Body of pancreas (tissue), 4 donors: ENCODE measurements around the gene DNER. TPM values are rescaled to one million over a fixed set of nuclear protein-coding genes. Genes with fewer than 3 reads are reported as not detected.

Source experiments
- ATAC-seq: fragments of 150-250 bp; one replicate; pipeline ENCODE4 v1.9.1; 2016
- DNase-seq, 4 donors: peaks; one replicate each; pipeline ENCODE4 v3.0.0-alpha.2; 2019
- H3K27ac ChIP-seq, 4 donors: fragments of 200-600 bp; sonication (generic); 1 replicate in 3 of 4; 2 replicates in 1 of 4; pipeline versions ENCODE4 v1.5.1 to v1.6.1; 2016 to 2019; ENCODE audit warnings: mild to moderate bottlenecking in 1 of 4, mixed read lengths in 1 of 4, moderate library complexity in 1 of 4
- H3K27me3 ChIP-seq, 2 donors: fragments of 200-600 bp; sonication (generic); one replicate each; pipeline ENCODE4 v1.6.0; 2016; ENCODE audit warnings: mild to moderate bottlenecking in 1 of 2
- H3K36me3 ChIP-seq, 2 donors: fragments of 200-600 bp; sonication (generic); replicated peaks in 1 of 2; 2 replicates each; pipeline ENCODE4 v1.5.1; 2016; ENCODE audit warnings: low read depth in 2 of 2; ENCODE audit not compliant: insufficient read depth in 1 of 2
- H3K4me1 ChIP-seq: fragments of 200-600 bp; sonication (generic); one replicate; pipeline ENCODE4 v1.6.0; 2016
- H3K4me3 ChIP-seq, 2 donors: fragments of 200-600 bp; sonication (generic); 1 replicate in 1 of 2; 2 replicates in 1 of 2; pipeline ENCODE4 v1.5.1; 2016 to 2019
- H3K9me3 ChIP-seq, 3 donors: fragments of 200-600 bp; sonication (generic); 1 replicate in 2 of 3; 2 replicates in 1 of 3; pipeline ENCODE4 v1.5.1; 2016
- POLR2A ChIP-seq, 3 donors: fragments of 450-650 bp; IDR thresholded peaks; one replicate each; pipeline ENCODE4 v1.6.1; 2016; ENCODE audit warnings: antibody characterized with exemption in 3 of 3, mild to moderate bottlenecking in 2 of 3
- WGBS, 2 donors: methylation state at CpG; one replicate each; pipeline ENCODE4 v1.1.5; 2017; 5-methylcytosine and 5-hydroxymethylcytosine counted together
- intact Hi-C: fragments of 100-400 bp; cut with DNase I; formaldehyde crosslinking; loops from one replicate; pipeline ENCODE4 v1.15.1; 2023
- total RNA-seq, 2 donors: library from RNA; depleted of rRNA; stranded (reverse); fragments of >200 nt; gene quantifications; one replicate each; pipeline ENCODE4 v1.1.0, GENCODE V29; 2016
- TF ChIP-seq, protein P1 (sequence below), 7 experiments: fragments of 450-650 bp in 4 of 7; fragments of 200-600 bp in 3 of 7; sonication (generic) in 3 of 7; IDR thresholded peaks; one replicate each; pipeline ENCODE4 v1.5.1; 2016 to 2019; ENCODE audit warnings: antibody characterized with exemption in 7 of 7

DNER gene
- total RNA-seq, 2 donors from 2014 or later: 0.78 to 1.3 TPM

- intact Hi-C loops: no loop called here
- DNase-seq (no peak), ATAC-seq (no peak)
- Histone ChIP-seq H3K27ac (no peak overlapping the region), H3K4me1 (no peaks in the 10 kb centered on the region), H3K36me3 (no peaks in the 10 kb centered on the region), H3K9me3 (no peaks in the 10 kb centered on the region), H3K27me3 (no peaks in the 10 kb centered on the region), H3K4me3 (no peak overlapping the region)
- WGBS, 2 donors: 66 to 70% methylated on average over 5 of the region's 5 CpGs
- TF ChIP-seq POLR2A (IDR thresholded peaks at IDR 0.05): no peak
- TF ChIP-seq, protein P1, sequence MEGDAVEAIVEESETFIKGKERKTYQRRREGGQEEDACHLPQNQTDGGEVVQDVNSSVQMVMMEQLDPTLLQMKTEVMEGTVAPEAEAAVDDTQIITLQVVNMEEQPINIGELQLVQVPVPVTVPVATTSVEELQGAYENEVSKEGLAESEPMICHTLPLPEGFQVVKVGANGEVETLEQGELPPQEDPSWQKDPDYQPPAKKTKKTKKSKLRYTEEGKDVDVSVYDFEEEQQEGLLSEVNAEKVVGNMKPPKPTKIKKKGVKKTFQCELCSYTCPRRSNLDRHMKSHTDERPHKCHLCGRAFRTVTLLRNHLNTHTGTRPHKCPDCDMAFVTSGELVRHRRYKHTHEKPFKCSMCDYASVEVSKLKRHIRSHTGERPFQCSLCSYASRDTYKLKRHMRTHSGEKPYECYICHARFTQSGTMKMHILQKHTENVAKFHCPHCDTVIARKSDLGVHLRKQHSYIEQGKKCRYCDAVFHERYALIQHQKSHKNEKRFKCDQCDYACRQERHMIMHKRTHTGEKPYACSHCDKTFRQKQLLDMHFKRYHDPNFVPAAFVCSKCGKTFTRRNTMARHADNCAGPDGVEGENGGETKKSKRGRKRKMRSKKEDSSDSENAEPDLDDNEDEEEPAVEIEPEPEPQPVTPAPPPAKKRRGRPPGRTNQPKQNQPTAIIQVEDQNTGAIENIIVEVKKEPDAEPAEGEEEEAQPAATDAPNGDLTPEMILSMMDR (IDR thresholded peaks at IDR 0.05): no peak
Measured at GRCh38 chr2:229405796-229406195, 308.6 kb downstream of the DNER start.

- Histone ChIP-seq H3K9me3 (no peaks in the 10 kb centered on the region), H3K27me3 (no peaks in the 10 kb centered on the region), H3K4me3 (no peak overlapping the region), H3K4me1 (no peaks in the 10 kb centered on the region), H3K27ac (no peak overlapping the region), H3K36me3 (no peaks in the 10 kb centered on the region)
- intact Hi-C loops: no loop called here
- WGBS, 2 donors: 52 to 57% methylated on average over 3 of the region's 3 CpGs
- no peak for TF ChIP-seq POLR2A (IDR thresholded peaks at IDR 0.05)
- TF ChIP-seq, protein P1 (IDR thresholded peaks at IDR 0.05): no peak
- no peak for ATAC-seq
- DNase-seq: no peak
Measured at GRCh38 chr2:229403296-229403695, 311.1 kb downstream of the DNER start.

DNA sequence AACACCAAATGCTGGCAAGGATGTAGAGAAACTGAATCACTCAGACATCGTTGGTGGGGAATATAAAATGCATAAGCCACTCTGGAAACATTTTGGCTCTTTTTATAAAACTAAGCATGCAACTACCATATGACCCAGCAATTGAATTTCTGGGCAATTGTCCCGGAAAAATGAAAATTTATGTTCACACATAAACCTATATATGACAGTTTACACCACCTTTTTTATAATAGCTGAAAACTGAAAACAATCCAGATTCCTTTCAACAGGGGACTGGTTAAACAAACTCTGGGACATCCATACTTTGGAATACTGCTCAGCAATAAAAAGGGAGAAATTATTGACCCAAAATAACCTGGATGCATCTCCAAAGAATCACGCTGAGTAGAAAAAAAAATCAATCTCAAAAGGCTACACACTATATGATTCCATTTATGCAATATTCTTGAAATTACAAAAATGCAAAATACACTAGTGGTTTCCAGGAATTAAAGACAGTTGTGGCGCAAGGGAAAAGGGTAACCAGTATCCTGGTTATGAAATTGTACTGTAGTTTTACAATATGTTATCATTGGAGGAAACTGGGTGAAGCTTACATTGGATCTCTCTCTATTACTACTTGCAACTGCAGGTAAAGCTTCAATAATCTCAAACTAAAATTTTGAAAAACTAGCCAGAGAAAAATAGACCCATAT is 313.0 kb downstream of the DNER start:
- intact Hi-C loops: no loop called here
- Histone ChIP-seq H3K4me3 (no peak overlapping the region), H3K27me3 (no peaks in the 10 kb centered on the region), H3K9me3 (no peaks in the 10 kb centered on the region), H3K36me3 (no peaks in the 10 kb centered on the region), H3K27ac (no peak overlapping the region), H3K4me1 (no peaks in the 10 kb centered on the region)
- no peak for DNase-seq
- TF ChIP-seq, protein P1 (IDR thresholded peaks at IDR 0.05): no peak
- TF ChIP-seq POLR2A (IDR thresholded peaks at IDR 0.05): no peak
- ATAC-seq: no peak
- 60 to 62% methylated on average over 4 of the region's 4 CpGs for WGBS, 2 donors

DNA sequence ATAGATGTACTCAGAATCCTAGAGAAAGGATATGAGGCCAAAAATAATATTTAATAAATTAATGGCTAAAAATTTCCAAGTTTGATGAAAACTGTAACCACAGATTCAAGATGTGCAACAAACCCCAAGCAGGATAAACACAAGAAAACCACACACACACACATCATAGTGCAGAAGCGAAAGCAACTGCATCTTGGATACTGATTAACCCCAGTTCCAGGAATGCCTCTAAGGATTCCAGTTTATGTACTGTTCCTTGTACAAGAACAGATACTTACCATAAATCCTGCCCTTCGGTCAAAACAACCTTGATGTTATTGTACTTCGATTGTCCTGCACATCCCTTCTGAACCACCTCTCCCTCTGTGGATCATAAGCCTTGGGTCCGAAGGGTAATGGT is 320.4 kb downstream of the DNER start:
- intact Hi-C loops: no loop called here
- WGBS, 2 donors: 76 to 79% methylated on average over 4 of the region's 4 CpGs
- no peak overlapping the region for H3K4me3 ChIP-seq
- peaks cover 0 to 4% (median 0%) of the 10 kb centered on the region in 3 donors for H3K9me3 ChIP-seq
- H3K36me3 ChIP-seq: no peaks in the 10 kb centered on the region
- H3K27ac ChIP-seq: no peak overlapping the region
- no peaks in the 10 kb centered on the region for H3K4me1 ChIP-seq
- no peaks in the 10 kb centered on the region for H3K27me3 ChIP-seq
- DNase-seq (no peak), ATAC-seq (no peak)
- TF ChIP-seq, protein P1 (IDR thresholded peaks at IDR 0.05): no peak
- no peak for TF ChIP-seq POLR2A (IDR thresholded peaks at IDR 0.05)

DNA sequence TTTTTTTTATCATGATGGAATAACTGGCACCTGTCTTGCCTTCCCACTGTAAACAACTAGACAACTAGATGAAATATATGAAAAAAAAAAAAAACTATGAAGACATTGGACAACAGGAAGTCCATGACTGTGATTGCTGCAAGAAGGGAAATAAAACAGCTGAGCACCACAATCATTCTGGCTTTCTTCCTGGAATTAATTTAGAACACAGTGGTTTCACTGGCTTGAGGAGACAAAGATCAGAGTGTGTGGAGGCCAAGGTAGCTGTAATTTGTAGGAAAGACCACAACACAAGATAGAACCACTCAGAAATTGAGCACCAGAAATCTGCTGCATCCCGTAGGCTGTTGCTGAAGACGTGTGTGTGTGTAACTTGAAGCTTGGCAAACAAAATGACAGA is 322.2 kb downstream of the DNER start:
- H3K4me1 ChIP-seq: no peaks in the 10 kb centered on the region
- peak overlapping the region in 1 of 4 donors; percentile 45 for H3K27ac ChIP-seq
- no peak for TF ChIP-seq POLR2A (IDR thresholded peaks at IDR 0.05)
- TF ChIP-seq, protein P1 (IDR thresholded peaks at IDR 0.05): no peak
- WGBS, 2 donors: 18 to 24% methylated on average over 2 of the region's 2 CpGs
- no peaks in the 10 kb centered on the region for H3K36me3 ChIP-seq
- ATAC-seq (no peak), DNase-seq (peak in 1 of 4 donors; percentile 16)
- intact Hi-C loops: no loop called here
- no peak overlapping the region for H3K4me3 ChIP-seq
- no peaks in the 10 kb centered on the region for H3K27me3 ChIP-seq
- peaks cover 0 to 4% (median 0%) of the 10 kb centered on the region in 3 donors for H3K9me3 ChIP-seq
